Measurements from ENCODE around the gene CLCN5.

DNA sequence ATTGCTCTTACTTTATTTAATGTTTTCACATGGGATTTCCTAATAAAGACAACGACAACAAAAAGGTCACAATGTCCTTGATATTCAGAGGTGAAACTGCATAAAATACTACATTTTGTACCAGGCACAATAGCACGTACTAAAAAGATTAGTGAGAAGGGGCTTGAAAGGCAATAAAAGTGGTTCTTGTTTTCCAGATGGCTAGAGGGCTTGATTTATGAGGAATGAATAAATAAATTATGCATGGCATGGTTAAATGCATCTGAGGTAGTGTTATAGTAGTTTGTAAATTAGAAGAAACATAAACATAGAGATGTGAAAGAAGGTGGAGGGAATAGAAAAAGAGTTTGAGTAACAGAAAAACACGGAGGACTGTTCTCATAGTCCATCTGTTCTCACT is 123.4 kb downstream of the CLCN5 start:
- TF ChIP-seq, protein P1, sequence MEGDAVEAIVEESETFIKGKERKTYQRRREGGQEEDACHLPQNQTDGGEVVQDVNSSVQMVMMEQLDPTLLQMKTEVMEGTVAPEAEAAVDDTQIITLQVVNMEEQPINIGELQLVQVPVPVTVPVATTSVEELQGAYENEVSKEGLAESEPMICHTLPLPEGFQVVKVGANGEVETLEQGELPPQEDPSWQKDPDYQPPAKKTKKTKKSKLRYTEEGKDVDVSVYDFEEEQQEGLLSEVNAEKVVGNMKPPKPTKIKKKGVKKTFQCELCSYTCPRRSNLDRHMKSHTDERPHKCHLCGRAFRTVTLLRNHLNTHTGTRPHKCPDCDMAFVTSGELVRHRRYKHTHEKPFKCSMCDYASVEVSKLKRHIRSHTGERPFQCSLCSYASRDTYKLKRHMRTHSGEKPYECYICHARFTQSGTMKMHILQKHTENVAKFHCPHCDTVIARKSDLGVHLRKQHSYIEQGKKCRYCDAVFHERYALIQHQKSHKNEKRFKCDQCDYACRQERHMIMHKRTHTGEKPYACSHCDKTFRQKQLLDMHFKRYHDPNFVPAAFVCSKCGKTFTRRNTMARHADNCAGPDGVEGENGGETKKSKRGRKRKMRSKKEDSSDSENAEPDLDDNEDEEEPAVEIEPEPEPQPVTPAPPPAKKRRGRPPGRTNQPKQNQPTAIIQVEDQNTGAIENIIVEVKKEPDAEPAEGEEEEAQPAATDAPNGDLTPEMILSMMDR (IDR thresholded peaks at IDR 0.05; ENCODE audit: poor library complexity) = no peak
- TF ChIP-seq EZH2 (IDR thresholded peaks at IDR 0.05; ENCODE audit: borderline replicate concordance) = no peak
